H1 (cell line): ENCODE results near the gene AGBL5. TPM values are rescaled to one million over a fixed set of nuclear protein-coding genes. Genes with fewer than 3 reads are reported as not detected.

Experiments
- CTCF ChIA-PET: fragments of 300-600 bp; sonication (Branson Sonifier 250); formaldehyde crosslinking; loops from one replicate; lab custom pipeline; 2021; ENCODE audit not compliant: partially characterized antibody; lab: Charles Lee
- POLR2A ChIA-PET: fragments of 300-600 bp; sonication (Branson Sonifier 250); formaldehyde crosslinking; loops from one replicate; lab custom pipeline; 2021; ENCODE audit warnings: inconsistent platforms; ENCODE audit not compliant: partially characterized antibody; lab: Charles Lee
- DNase-seq, 2 experiments: peaks; one replicate each; pipeline versions ENCODE4 v3.0.0 to v3.0.0-alpha.2; 2010 to 2022; ENCODE audit warnings: low spot score in 2 of 2, low read depth in 1 of 2, mixed read lengths in 1 of 2
- FAIRE-seq: peaks from 2 replicates; lab custom pipeline; 2011; peaks lifted over from hg19 to GRCh38; lab: Jason Lieb, UNC
- H2AFZ ChIP-seq: 2 replicates; pipeline ENCODE4 v1.8.1; 2012; ENCODE audit warnings: low read length, inconsistent platforms
- H2AK5ac ChIP-seq: 2 replicates; pipeline ENCODE4 v1.6.1; 2013; ENCODE audit warnings: low read depth, low read length
- H2BK120ac ChIP-seq: replicated peaks from 2 replicates; pipeline ENCODE3; 2013; ENCODE audit warnings: low read depth, low read length, inconsistent platforms
- H2BK12ac ChIP-seq: 2 replicates; pipeline ENCODE4 v1.6.1; 2013; ENCODE audit warnings: low read depth, low read length
- H2BK15ac ChIP-seq: 2 replicates; pipeline ENCODE4 v1.6.1; 2013; ENCODE audit warnings: low read length
- H2BK20ac ChIP-seq: 2 replicates; pipeline ENCODE4 v1.6.1; 2013; ENCODE audit warnings: low read length
- H2BK5ac ChIP-seq: 2 replicates; pipeline ENCODE4 v1.6.1; 2013; ENCODE audit warnings: low read depth, low read length
- H3K14ac ChIP-seq: 2 replicates; pipeline ENCODE4 v1.6.1; 2013; ENCODE audit warnings: inconsistent platforms; ENCODE audit not compliant: insufficient read length
- H3K18ac ChIP-seq: 2 replicates; pipeline ENCODE4 v1.6.1; 2013; ENCODE audit warnings: low read length; ENCODE audit errors: extremely low read depth
- H3K23ac ChIP-seq: 2 replicates; pipeline ENCODE4 v1.6.1; 2013; ENCODE audit warnings: inconsistent platforms; ENCODE audit not compliant: insufficient read length
- H3K23me2 ChIP-seq: 2 replicates; pipeline ENCODE4 v1.6.1; 2013; ENCODE audit warnings: low read depth, low read length
- H3K27ac ChIP-seq: 2 replicates; pipeline ENCODE4 v1.6.1; 2011; ENCODE audit warnings: low read depth, low read length, inconsistent platforms
- H3K27me3 ChIP-seq, 4 experiments: replicated peaks in 1 of 4; 1 replicate in 1 of 4; 2 replicates in 3 of 4; pipeline versions ENCODE4 v1.6.1 to v1.8.1; 2011 to 2013; ENCODE audit warnings: low read length in 3 of 4, mild to moderate bottlenecking in 3 of 4, inconsistent platforms in 2 of 4, mixed read lengths in 2 of 4, moderate library complexity in 1 of 4; ENCODE audit not compliant: control insufficient read depth in 3 of 4, insufficient read depth in 3 of 4; ENCODE audit errors: extremely low read depth in 1 of 4
- H3K36me3 ChIP-seq, 4 experiments: 2 replicates each; pipeline versions ENCODE4 v1.6.1 to v1.8.1; 2011 to 2013; ENCODE audit warnings: mild to moderate bottlenecking in 4 of 4, low read length in 3 of 4, moderate library complexity in 2 of 4, control low read depth in 1 of 4, inconsistent platforms in 1 of 4; ENCODE audit not compliant: insufficient read depth in 4 of 4, control insufficient read depth in 2 of 4
- H3K4ac ChIP-seq: replicated peaks from 2 replicates; pipeline ENCODE3; 2013; ENCODE audit warnings: low read length, low read depth, mixed read lengths, inconsistent platforms; ENCODE audit not compliant: insufficient read length
- H3K4me1 ChIP-seq, 4 experiments: replicated peaks in 1 of 4; 1 replicate in 1 of 4; 2 replicates in 3 of 4; pipeline versions ENCODE4 v1.6.1 to v1.8.1; 2011 to 2013; ENCODE audit warnings: low read length in 3 of 4, inconsistent platforms in 2 of 4, mixed read lengths in 1 of 4; ENCODE audit not compliant: insufficient read depth in 4 of 4, control insufficient read depth in 3 of 4
- H3K4me2 ChIP-seq, 2 experiments: 2 replicates each; pipeline versions ENCODE4 v1.6.1 to v1.8.1; 2011 to 2013; ENCODE audit warnings: low read depth in 2 of 2, low read length in 2 of 2, control low read depth in 1 of 2, inconsistent platforms in 1 of 2, mild to moderate bottlenecking in 1 of 2; ENCODE audit not compliant: insufficient read depth in 1 of 2
- H3K4me3 ChIP-seq, 4 experiments: fragments of 200-600, 300-600 bp in 1 of 4; sonication (generic), shearing (Covaris generic), sonication (Bioruptor Twin) in 1 of 4; 2 replicates each; pipeline versions ENCODE4 v1.5.1 to v1.8.1; 2011 to 2016; ENCODE audit warnings: low read length in 4 of 4, low read depth in 3 of 4, control low read depth in 2 of 4, inconsistent platforms in 2 of 4, mild to moderate bottlenecking in 2 of 4, mixed read lengths in 1 of 4, moderate library complexity in 1 of 4; ENCODE audit not compliant: insufficient read depth in 2 of 4; ENCODE audit errors: extremely low read depth in 1 of 4
- H3K56ac ChIP-seq: replicated peaks from 2 replicates; pipeline ENCODE3; 2013; ENCODE audit warnings: low read depth, mild to moderate bottlenecking, mixed read lengths, low read length, inconsistent platforms; ENCODE audit not compliant: insufficient read length
- H3K79me1 ChIP-seq: 2 replicates; pipeline ENCODE4 v1.6.1; 2013; ENCODE audit warnings: low read depth, low read length, control low read depth
- H3K79me2 ChIP-seq, 2 experiments: 2 replicates each; pipeline versions ENCODE4 v1.6.1 to v1.8.1; 2012 to 2013; ENCODE audit warnings: low read length in 2 of 2, mild to moderate bottlenecking in 2 of 2, inconsistent platforms in 1 of 2; ENCODE audit not compliant: insufficient read depth in 2 of 2, control insufficient read depth in 1 of 2
- H3K9ac ChIP-seq, 4 experiments: replicated peaks in 1 of 4; 1 replicate in 1 of 4; 2 replicates in 3 of 4; pipeline versions ENCODE4 v1.6.1 to v1.8.1; 2011 to 2013; ENCODE audit warnings: low read depth in 3 of 4, low read length in 3 of 4, control low read depth in 2 of 4, mild to moderate bottlenecking in 2 of 4, moderate library complexity in 2 of 4, inconsistent platforms in 1 of 4; ENCODE audit errors: extremely low read depth in 1 of 4
- H3K9me3 ChIP-seq, 2 experiments: 2 replicates each; pipeline versions ENCODE4 v1.6.1 to v1.8.1; 2012 to 2013; ENCODE audit warnings: mild to moderate bottlenecking in 2 of 2, moderate library complexity in 2 of 2, control low read depth in 1 of 2, inconsistent platforms in 1 of 2, low read depth in 1 of 2, low read length in 1 of 2, mixed read lengths in 1 of 2; ENCODE audit not compliant: insufficient read depth in 2 of 2
- H4K20me1 ChIP-seq, 2 experiments: replicated peaks in 1 of 2; 2 replicates each; pipeline versions ENCODE3 to v1.8.1; 2011 to 2013; ENCODE audit warnings: inconsistent platforms in 2 of 2, low read length in 2 of 2, mild to moderate bottlenecking in 1 of 2; ENCODE audit not compliant: insufficient read depth in 2 of 2, control insufficient read depth in 1 of 2
- H4K5ac ChIP-seq: 2 replicates; pipeline ENCODE4 v1.6.1; 2013; ENCODE audit warnings: low read length, low read depth, mixed read lengths, inconsistent platforms; ENCODE audit not compliant: insufficient read length
- H4K8ac ChIP-seq: 2 replicates; pipeline ENCODE4 v1.8.0; 2013; ENCODE audit warnings: mild to moderate bottlenecking, moderate library complexity, low read length, inconsistent platforms; ENCODE audit not compliant: insufficient read depth; ENCODE audit errors: extremely low read depth
- H4K91ac ChIP-seq: replicated peaks from 2 replicates; pipeline ENCODE3; 2013; ENCODE audit warnings: low read length, mixed read lengths, inconsistent platforms; ENCODE audit not compliant: insufficient read length
- EGR1 ChIP-seq: IDR thresholded peaks from 2 replicates; pipeline ENCODE4 v1.6.1; 2011; ENCODE audit warnings: low read depth, low read length, borderline replicate concordance
- FOSL1 ChIP-seq: IDR thresholded peaks from 2 replicates; pipeline ENCODE4 v1.6.1; 2011; ENCODE audit warnings: mild to moderate bottlenecking, low read depth, low read length, moderate library complexity; ENCODE audit not compliant: insufficient read depth
- GTF2F1 ChIP-seq: IDR thresholded peaks from 2 replicates; pipeline ENCODE4 v1.6.1; 2012; ENCODE audit warnings: low read depth, low read length, improper control_type of control experiment, borderline replicate concordance
- JUN ChIP-seq: IDR thresholded peaks from 2 replicates; pipeline ENCODE4 v1.6.1; 2011; ENCODE audit warnings: low read depth, mild to moderate bottlenecking, improper control_type of control experiment, low read length
- KDM4A ChIP-seq: IDR thresholded peaks from one replicate; pipeline ENCODE4 v1.7.1; 2012; ENCODE audit warnings: low read depth, mild to moderate bottlenecking, moderate library complexity, low read length, inconsistent platforms; ENCODE audit not compliant: severe bottlenecking
- NANOG ChIP-seq: IDR thresholded peaks from 2 replicates; pipeline ENCODE4 v1.6.1; 2011; ENCODE audit warnings: low read length, low read depth, mild to moderate bottlenecking, inconsistent platforms; ENCODE audit not compliant: insufficient read depth, poor library complexity, severe bottlenecking
- PHF8 ChIP-seq: fragments of 200-600 bp; sonication (generic); conservative IDR thresholded peaks from 2 replicates; pipeline ENCODE4 v1.7.1; 2012; ENCODE audit warnings: low read depth, mild to moderate bottlenecking, inconsistent platforms, low read length, moderate library complexity
- POLR2A ChIP-seq, 2 experiments: IDR thresholded peaks; 1 replicate in 1 of 2; 2 replicates in 1 of 2; pipeline ENCODE4 v1.6.1; 2011; ENCODE audit warnings: low read depth in 2 of 2, low read length in 2 of 2, mild to moderate bottlenecking in 2 of 2; ENCODE audit errors: control extremely low read depth in 1 of 2
- SAP30 ChIP-seq: fragments of 300-600 bp; sonication (generic); IDR thresholded peaks from 2 replicates; pipeline ENCODE4 v1.7.1; 2012; ENCODE audit warnings: low read length, moderate library complexity, mild to moderate bottlenecking, inconsistent platforms; ENCODE audit not compliant: insufficient read depth, insufficient replicate concordance
- SP1 ChIP-seq: IDR thresholded peaks from 2 replicates; pipeline ENCODE4 v1.6.1; 2011; ENCODE audit warnings: low read depth, low read length
- SP2 ChIP-seq: IDR thresholded peaks from 2 replicates; pipeline ENCODE4 v1.6.1; 2012; ENCODE audit warnings: mild to moderate bottlenecking, low read length, inconsistent platforms
- TAF1 ChIP-seq: IDR thresholded peaks from 2 replicates; pipeline ENCODE4 v1.6.1; 2011; ENCODE audit warnings: mild to moderate bottlenecking, low read depth, low read length
- TAF7 ChIP-seq: optimal IDR thresholded peaks from 2 replicates; pipeline ENCODE3; 2011; ENCODE audit warnings: low read depth, mild to moderate bottlenecking, inconsistent platforms, low read length, moderate library complexity, borderline replicate concordance
- WGBS, 2 experiments: shearing (Covaris generic) in 1 of 2; methylation state at CpG; one replicate each; pipeline versions ENCODE4 v1.1.6 to v1.1.7; 2013 to 2015; ENCODE audit warnings: low lambda C conversion rate in 2 of 2, mixed read lengths in 2 of 2, inconsistent platforms in 1 of 2, low coverage in 1 of 2, missing lambda C conversion rate in 1 of 2; ENCODE audit not compliant: insufficient replicate concordance in 2 of 2, insufficient coverage in 1 of 2, insufficient read length in 1 of 2; ENCODE audit errors: extremely low coverage in 1 of 2, missing lambda C conversion rate in 1 of 2; 5-methylcytosine and 5-hydroxymethylcytosine counted together
- polyA plus RNA-seq, 7 experiments: library from polyadenylated mRNA; depleted of rRNA in 3 of 7; stranded (reverse) in 5 of 7; unstranded in 2 of 7; fragments of >200 nt in 5 of 7; fragments of 200-250 nt in 2 of 7; gene quantifications; 1 replicate in 5 of 7; 2 replicates in 1 of 7; 4 replicates in 1 of 7; pipeline versions ENCODE4 v1.2.1 to v1.2.3, GENCODE V29; 2011 to 2013; ENCODE audit warnings: missing spikeins in 2 of 7, mixed read lengths in 2 of 7
- total RNA-seq: library from RNA; stranded (reverse); fragmentation: NEBNext Ultra II Directional; extraction: Animal tissue kit (Norgen Biotek cat#: 25700); gene quantifications from 2 replicates; pipeline ENCODE4 v1.2.1, GENCODE V29; 2021

Gene AGBL5
- total and polyA plus RNA-seq, 2 of the 8 experiments (the other 6 are each of a cell fraction or from before 2014, with no cell fraction given): 45.4 to 62.0 TPM

DNA sequence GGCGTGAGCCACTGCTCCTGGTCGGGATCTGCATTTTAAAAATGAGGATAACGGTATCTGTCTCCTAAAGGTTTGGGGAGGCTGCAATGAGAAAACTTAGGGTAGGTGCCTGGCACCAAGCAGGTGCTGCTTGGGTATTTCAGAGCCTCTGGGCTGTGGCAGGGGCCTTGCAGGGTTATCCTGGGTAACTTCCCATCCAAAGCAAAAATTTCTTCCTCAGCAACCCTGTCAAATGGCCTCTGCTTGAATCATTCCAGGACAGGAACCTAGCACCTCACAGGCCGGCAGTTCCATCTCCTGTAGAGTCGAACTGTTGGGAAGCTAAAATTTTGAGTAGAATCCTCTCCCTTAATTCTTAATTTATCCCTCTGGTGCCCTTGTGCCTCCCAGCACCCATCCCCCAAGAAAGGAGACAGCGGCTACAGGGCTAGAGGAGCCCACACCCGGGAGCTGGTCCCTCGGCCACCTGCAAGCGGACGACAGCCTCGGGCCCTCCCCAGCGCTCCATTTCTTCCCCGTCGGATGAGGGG is 66.6 kb downstream of the AGBL5 start:
- H2AFZ ChIP-seq: peak overlapping the region; percentile 86; the same call in 1 of the 2 replicates
- no peak for DNase-seq
- no peak overlapping the region for H2BK12ac ChIP-seq
- no peaks in the 10 kb centered on the region for H3K79me2 ChIP-seq
- POLR2A ChIA-PET: interaction anchor here (0.6 to 1.5 kb wide), 7 partner anchors 8 to 63 kb away, joined by 3 to 5 read pairs (median 4); partner anchors contain the start of gene PREB
- H2BK5ac ChIP-seq: no peak overlapping the region
- WGBS, 2 experiments: 53% methylated on average over 10 of the region's 14 CpGs; no CpG with 5 or more reads in 1 of the 2 experiments
- no peaks in the 10 kb centered on the region for H3K9me3 ChIP-seq
- no peaks in the 10 kb centered on the region for H3K79me1 ChIP-seq
- H3K18ac ChIP-seq: peak overlapping the region; percentile 51; the same call in 1 of the 2 replicates
- no peak overlapping the region for H3K14ac ChIP-seq
- H2AK5ac ChIP-seq: no peak overlapping the region
- no peak overlapping the region for H4K91ac ChIP-seq
- FAIRE-seq: no peak
- peak overlapping the region; percentile 88; the same call in 1 of the 2 replicates for H4K8ac ChIP-seq
- no peak overlapping the region for H3K9ac ChIP-seq
- no peak overlapping the region for H3K27ac ChIP-seq
- H2BK120ac ChIP-seq: no peak overlapping the region
- H3K23ac ChIP-seq: no peak overlapping the region
- H2BK15ac ChIP-seq: no peak overlapping the region
- peak overlapping the region; percentile 40 to 68 (median 52) for H3K4me3 ChIP-seq
- peaks cover 10% of the 10 kb centered on the region for H3K23me2 ChIP-seq
- peak overlapping the region; percentile 94 to 98 for H3K4me2 ChIP-seq
- no peak overlapping the region for H2BK20ac ChIP-seq
- H3K27me3 ChIP-seq: peaks cover 8 to 56% (median 42%) of the 10 kb centered on the region in 4 experiments
- H4K5ac ChIP-seq: no peak overlapping the region
- H4K20me1 ChIP-seq: no peaks in the 10 kb centered on the region
- no peak overlapping the region for H3K4ac ChIP-seq
- no peak overlapping the region for H3K56ac ChIP-seq
- H3K36me3 ChIP-seq: no peaks in the 10 kb centered on the region
- peaks cover 0 to 12% (median 7%) of the 10 kb centered on the region in 4 experiments; a peak in 5 of 7 replicates for H3K4me1 ChIP-seq
- CTCF ChIA-PET: interaction anchor here (0.7 to 1.2 kb wide), 4 partner anchors 8 to 52 kb away, joined by 3 to 6 read pairs (median 4); no protein-coding TSS in a partner anchor
- TF ChIP-seq JUN: no peak
- no peak for TF ChIP-seq SAP30
- no peak for TF ChIP-seq FOSL1
- no peak for TF ChIP-seq EGR1
- no peak for TF ChIP-seq SP2
- no peak for TF ChIP-seq POLR2A (IDR thresholded peaks at IDR 0.05; ENCODE audit: control extremely low read depth in 1 of 2, low read depth in 2 of 2, low read length in 2 of 2)
- TF ChIP-seq TAF7: no peak
- no peak for TF ChIP-seq KDM4A
- TF ChIP-seq PHF8: no peak
- no peak for TF ChIP-seq GTF2F1
- TF ChIP-seq TAF1: no peak
- TF ChIP-seq SP1: no peak
- TF ChIP-seq NANOG: no peak
